Measurements from ENCODE around the gene ADD2. TPM values are rescaled to one million over a fixed set of nuclear protein-coding genes. Genes with fewer than 3 reads are reported as not detected.

The ADD2 gene
- total RNA-seq, 1 donor from 2014 or later = 1.4 TPM

DNA sequence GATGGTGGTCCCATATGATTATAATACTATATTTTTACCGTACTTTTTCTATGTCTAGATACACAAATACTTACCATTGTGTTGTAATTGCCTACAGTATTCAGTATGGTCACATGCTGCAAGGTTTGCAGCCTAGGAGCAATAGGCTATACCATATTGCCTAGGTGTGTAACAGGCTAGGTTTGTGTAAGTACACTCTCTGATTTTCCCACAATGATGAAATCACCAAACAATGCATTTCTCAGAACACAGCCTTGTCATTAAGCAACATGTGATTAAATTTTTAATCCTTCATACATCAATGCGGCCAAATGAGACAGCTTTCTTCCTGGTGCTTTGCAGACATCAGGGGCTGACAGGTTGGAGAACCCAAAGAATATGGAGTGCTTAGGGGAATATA is 37.3 kb downstream of the ADD2 start:
- Histone ChIP-seq H3K27me3 (peaks cover 17% of the 10 kb centered on the region), H3K4me1 (no peaks in the 10 kb centered on the region), H3K9me3 (no peaks in the 10 kb centered on the region), H3K36me3 (no peaks in the 10 kb centered on the region), H3K27ac (no peak overlapping the region), H3K4me3 (no peak overlapping the region)
- intact Hi-C loops (cut with DNase I) = no loop called here
- TF ChIP-seq, protein P1, sequence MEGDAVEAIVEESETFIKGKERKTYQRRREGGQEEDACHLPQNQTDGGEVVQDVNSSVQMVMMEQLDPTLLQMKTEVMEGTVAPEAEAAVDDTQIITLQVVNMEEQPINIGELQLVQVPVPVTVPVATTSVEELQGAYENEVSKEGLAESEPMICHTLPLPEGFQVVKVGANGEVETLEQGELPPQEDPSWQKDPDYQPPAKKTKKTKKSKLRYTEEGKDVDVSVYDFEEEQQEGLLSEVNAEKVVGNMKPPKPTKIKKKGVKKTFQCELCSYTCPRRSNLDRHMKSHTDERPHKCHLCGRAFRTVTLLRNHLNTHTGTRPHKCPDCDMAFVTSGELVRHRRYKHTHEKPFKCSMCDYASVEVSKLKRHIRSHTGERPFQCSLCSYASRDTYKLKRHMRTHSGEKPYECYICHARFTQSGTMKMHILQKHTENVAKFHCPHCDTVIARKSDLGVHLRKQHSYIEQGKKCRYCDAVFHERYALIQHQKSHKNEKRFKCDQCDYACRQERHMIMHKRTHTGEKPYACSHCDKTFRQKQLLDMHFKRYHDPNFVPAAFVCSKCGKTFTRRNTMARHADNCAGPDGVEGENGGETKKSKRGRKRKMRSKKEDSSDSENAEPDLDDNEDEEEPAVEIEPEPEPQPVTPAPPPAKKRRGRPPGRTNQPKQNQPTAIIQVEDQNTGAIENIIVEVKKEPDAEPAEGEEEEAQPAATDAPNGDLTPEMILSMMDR (IDR thresholded peaks at IDR 0.05) = no peak
- ATAC-seq (no peak), DNase-seq (no peak)

DNA sequence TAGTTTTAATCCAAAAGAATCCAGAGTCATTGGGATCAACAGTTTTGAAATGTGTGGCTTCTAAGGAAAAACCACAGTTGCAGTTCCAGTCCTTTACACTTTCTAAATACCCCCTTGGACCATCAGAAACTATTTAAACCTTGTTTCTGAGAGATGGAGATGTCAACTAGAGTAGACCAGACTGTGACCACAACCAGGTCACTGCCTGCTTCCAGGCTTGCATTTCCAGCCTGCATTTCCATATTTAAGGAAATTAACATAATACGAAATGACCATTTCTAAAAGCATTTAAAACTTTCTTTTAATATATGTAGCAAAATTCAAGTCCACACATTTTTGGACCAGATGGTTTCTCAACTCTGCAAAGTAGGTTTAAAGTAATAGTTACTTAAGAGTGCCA is 38.4 kb downstream of the ADD2 start:
- no peak overlapping the region for H3K4me3 ChIP-seq
- no peaks in the 10 kb centered on the region for H3K4me1 ChIP-seq
- ATAC-seq (no peak), DNase-seq (no peak)
- TF ChIP-seq, protein P1 (IDR thresholded peaks at IDR 0.05) = no peak
- intact Hi-C loops (cut with DNase I) = no loop called here
- no peak overlapping the region for H3K27ac ChIP-seq
- no peaks in the 10 kb centered on the region for H3K36me3 ChIP-seq
- no peaks in the 10 kb centered on the region for H3K9me3 ChIP-seq
- H3K27me3 ChIP-seq = peaks cover 10% of the 10 kb centered on the region

- ATAC-seq = no peak
- TF ChIP-seq, protein P1 (IDR thresholded peaks at IDR 0.05) = no peak
- intact Hi-C loops (cut with DNase I) = no loop called here
- Histone ChIP-seq H3K4me3 (no peak overlapping the region), H3K36me3 (no peaks in the 10 kb centered on the region), H3K9me3 (no peaks in the 10 kb centered on the region), H3K4me1 (no peaks in the 10 kb centered on the region), H3K27me3 (no peaks in the 10 kb centered on the region), H3K27ac (no peak overlapping the region)
- DNase-seq = no peak
Observed at GRCh38 chr2:70728128-70728527, 39.9 kb downstream of the ADD2 start.

DNA sequence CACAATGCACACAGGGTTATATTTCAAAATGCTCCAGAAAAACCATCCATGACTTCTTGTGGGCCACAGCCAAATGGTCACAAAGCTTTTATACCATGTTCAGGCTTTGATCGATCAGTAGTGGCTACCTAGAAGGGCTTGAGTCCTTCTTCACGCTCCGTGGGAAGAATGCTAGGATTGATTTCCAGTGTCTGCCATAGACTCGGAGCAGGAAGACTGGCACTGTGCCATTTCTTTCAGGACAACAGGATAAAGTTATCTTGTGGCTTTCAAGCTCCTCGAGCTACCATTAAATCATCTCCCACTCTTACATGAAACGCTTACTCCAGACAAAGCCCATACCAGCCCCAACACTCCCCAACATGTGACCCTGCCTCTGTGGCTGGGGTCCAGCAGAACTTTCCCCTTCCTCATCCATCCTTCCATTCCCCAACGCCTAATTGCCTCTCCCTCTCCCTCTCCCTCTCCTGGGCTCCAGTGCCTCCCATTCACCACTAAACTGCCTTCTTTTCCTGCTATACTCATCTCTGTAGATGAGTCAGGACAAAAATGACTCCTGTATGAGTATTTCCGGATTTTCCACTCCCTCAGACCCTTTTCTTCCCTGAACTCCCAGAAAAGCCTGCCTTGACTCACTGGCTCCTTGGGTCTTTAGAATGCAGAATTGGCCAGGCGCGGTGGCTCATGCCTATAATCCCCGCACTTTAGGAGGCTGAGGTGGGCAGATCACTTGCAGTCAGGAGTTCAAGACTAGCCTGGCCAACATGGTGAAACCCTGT is 40.9 kb downstream of the ADD2 start:
- no peak overlapping the region for H3K4me3 ChIP-seq
- no peak for DNase-seq
- TF ChIP-seq, protein P1 (IDR thresholded peaks at IDR 0.05) = no peak
- no peak for ATAC-seq
- no peaks in the 10 kb centered on the region for H3K9me3 ChIP-seq
- no peaks in the 10 kb centered on the region for H3K27me3 ChIP-seq
- no peaks in the 10 kb centered on the region for H3K4me1 ChIP-seq
- H3K36me3 ChIP-seq = no peaks in the 10 kb centered on the region
- no peak overlapping the region for H3K27ac ChIP-seq
- intact Hi-C loops (cut with DNase I) = no loop called here

- intact Hi-C loops (cut with DNase I) = no loop called here
- TF ChIP-seq, protein P1 (IDR thresholded peaks at IDR 0.05) = no peak
- Histone ChIP-seq H3K27me3 (no peaks in the 10 kb centered on the region), H3K27ac (no peak overlapping the region), H3K4me3 (no peak overlapping the region), H3K36me3 (no peaks in the 10 kb centered on the region), H3K4me1 (no peaks in the 10 kb centered on the region), H3K9me3 (no peaks in the 10 kb centered on the region)
- ATAC-seq = no peak
- DNase-seq = no peak
Observed at GRCh38 chr2:70725505-70725904, 42.5 kb downstream of the ADD2 start.
